Activated CD4-positive, alpha-beta T cell treated with anti-CD3 and anti-CD28 coated beads, Interleukin-2, amount 10 ng/mL, durations not matched to agents 7 days and 5 days (primary cell): ENCODE results near the gene SCRT2. TPM values are rescaled to one million over a fixed set of nuclear protein-coding genes. Genes with fewer than 3 reads are reported as not detected.
A peak's percentile ranks its signal among the peaks of the same experiment; 100 is the strongest.

Experiments
- CTCF ChIA-PET: fragments of 350-600 bp; sonication (Branson Sonifier 250); formaldehyde crosslinking; loops from one replicate; lab custom pipeline; 2021; ENCODE audit warnings: antibody characterized with exemption; lab: Charles Lee
- POLR2A ChIA-PET: fragments of 350-600 bp; sonication (Branson Sonifier 250); formaldehyde crosslinking; loops from one replicate; lab custom pipeline; 2021; ENCODE audit warnings: antibody characterized with exemption; lab: Charles Lee
- DNase-seq: peaks from one replicate; pipeline ENCODE4 v3.0.0-alpha.2; 2020
- H3K27ac Mint-ChIP-seq: one replicate; pipeline ENCODE4 v1.8.0; 2021; ENCODE audit warnings: mild to moderate bottlenecking, moderate library complexity, mixed read lengths
- H3K27me3 Mint-ChIP-seq: one replicate; pipeline ENCODE4 v1.8.0; 2021; ENCODE audit warnings: mixed read lengths
- H3K36me3 Mint-ChIP-seq: one replicate; pipeline ENCODE4 v1.8.0; 2021; ENCODE audit warnings: low read depth, mixed read lengths
- H3K4me1 Mint-ChIP-seq: one replicate; pipeline ENCODE4 v1.8.0; 2021; ENCODE audit warnings: mixed read lengths
- H3K4me3 Mint-ChIP-seq: one replicate; pipeline ENCODE4 v1.8.0; 2021; ENCODE audit warnings: mild to moderate bottlenecking, moderate library complexity, mixed read lengths
- H3K9me3 Mint-ChIP-seq: one replicate; pipeline ENCODE4 v1.8.0; 2021; ENCODE audit warnings: mixed read lengths
- total RNA-seq, 2 experiments: library from RNA; stranded (reverse); gene quantifications; one replicate each; pipeline ENCODE4 v1.2.3, GENCODE V29; 2021

The SCRT2 gene
- total RNA-seq, 2 experiments from 2014 or later, result not detected

DNA sequence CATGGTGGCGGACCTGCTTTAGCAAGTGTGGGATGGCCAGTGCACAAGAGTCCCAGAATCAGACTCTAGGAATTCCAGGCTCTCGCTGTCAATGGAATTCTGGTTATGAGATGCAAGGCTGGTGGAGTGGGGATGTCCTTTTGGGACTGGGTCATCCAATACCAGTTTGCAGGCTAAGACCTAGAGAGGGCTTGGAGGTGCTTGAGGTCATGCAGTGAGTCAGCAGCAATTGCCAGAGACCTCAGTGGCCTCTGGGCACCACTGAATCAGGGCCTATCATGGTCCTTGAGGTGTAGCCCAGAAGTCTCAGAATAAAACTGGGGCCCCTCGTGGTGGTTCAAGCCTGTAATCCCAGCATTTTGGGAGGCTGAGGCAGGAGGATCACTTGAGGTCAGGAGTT lies 1.4 kb upstream of the SCRT2 start:
- POLR2A ChIA-PET, result no interaction called here
- CTCF ChIA-PET, result no interaction called here
- peaks cover 4% of the 10 kb centered on the region for H3K4me1 Mint-ChIP-seq
- no peak for DNase-seq
- no peak overlapping the region for H3K4me3 Mint-ChIP-seq
- H3K27ac Mint-ChIP-seq, result no peak overlapping the region
- no peaks in the 10 kb centered on the region for H3K9me3 Mint-ChIP-seq
- H3K27me3 Mint-ChIP-seq, result peaks cover 53% of the 10 kb centered on the region
- peaks cover 2% of the 10 kb centered on the region for H3K36me3 Mint-ChIP-seq

DNA sequence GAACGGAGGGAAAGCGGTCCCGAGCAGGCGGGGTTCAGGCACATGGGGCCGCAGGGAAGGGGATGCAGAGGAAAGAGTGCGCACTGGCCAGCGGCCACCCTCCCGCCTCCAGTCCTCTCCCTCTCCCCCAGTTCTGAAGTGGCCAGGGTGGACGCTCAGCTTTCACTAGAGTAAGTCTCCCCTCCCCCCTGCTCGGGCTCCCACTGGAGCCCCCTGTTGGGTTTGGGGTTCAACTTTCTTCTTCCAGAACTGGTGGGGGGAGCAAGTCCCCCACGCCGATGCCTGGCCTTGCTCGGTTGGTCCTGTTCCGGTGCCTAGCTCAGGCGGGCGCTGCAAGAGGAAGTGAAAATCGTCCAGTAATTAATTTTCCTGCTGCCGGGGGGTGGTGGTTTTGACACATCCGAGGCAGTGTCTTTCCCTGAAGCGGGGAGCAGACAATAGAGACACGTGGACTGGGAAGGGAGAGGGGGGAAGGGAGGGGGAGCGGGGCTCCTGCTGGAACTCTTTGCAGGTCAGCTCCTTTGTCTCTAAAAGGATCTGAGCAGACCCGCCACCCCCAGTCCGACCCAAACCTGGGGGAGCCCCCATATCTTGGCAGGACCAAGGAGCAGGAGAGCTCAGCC lies 824 bp upstream of the SCRT2 start:
- Mint-ChIP-seq H3K27me3 (peaks cover 58% of the 10 kb centered on the region), H3K27ac (no peak overlapping the region), H3K36me3 (peaks cover 2% of the 10 kb centered on the region), H3K4me1 (peaks cover 4% of the 10 kb centered on the region), H3K9me3 (no peaks in the 10 kb centered on the region), H3K4me3 (no peak overlapping the region)
- DNase-seq, result no peak
- CTCF ChIA-PET, result no interaction called here
- POLR2A ChIA-PET, result no interaction called here

DNA sequence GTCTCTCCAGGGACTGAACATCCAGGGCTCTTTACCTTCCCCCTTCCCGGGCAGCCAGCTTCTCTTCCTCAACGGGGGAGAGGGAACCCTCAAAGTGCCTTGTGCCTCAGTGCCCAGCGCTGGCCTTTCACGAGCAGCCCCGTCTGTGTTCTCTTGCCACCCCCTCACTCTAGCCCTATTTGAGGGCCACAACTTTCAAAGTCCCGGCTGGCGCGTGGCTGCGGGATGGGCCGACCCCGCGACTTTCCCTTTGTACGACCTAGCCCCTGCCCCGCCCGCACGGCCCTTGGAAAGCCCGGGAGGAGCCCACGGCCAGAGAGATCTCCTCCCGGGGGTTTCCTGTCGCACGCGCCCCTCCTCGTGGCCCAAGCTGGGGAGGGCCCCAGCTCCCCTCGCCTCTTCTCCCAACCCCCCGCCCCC lies 559 bp downstream of the SCRT2 start:
- Mint-ChIP-seq H3K4me3 (no peak overlapping the region), H3K4me1 (peaks cover 4% of the 10 kb centered on the region), H3K27ac (no peak overlapping the region), H3K27me3 (peaks cover 68% of the 10 kb centered on the region), H3K36me3 (peaks cover 2% of the 10 kb centered on the region), H3K9me3 (no peaks in the 10 kb centered on the region)
- CTCF ChIA-PET, result interaction anchor here (1.0 to 1.5 kb wide), 2 partner anchors 8 to 13 kb away, joined by 3 to 4 read pairs; no protein-coding TSS in a partner anchor
- no peak for DNase-seq
- POLR2A ChIA-PET, result no interaction called here

DNA sequence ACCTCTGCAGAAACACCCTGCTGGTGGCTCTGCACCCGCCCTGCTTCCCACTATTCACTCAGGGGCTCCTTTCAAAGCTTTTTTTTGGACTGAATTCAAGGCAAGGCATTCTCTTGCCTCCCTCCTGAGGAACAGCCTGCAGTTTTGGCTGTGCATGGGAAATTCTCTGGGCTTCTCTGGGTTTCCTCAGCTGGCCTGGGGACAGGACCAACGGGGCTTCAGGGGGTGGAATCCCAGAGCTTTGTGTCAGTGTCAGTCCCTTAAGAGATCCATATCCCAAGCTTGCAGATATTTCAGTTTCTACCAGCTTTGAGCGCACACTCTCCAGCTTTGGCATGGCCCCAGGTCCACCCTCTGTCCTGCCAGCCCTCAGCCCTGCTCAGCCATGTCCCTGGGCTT lies 2.0 kb downstream of the SCRT2 start:
- POLR2A ChIA-PET, result no interaction called here
- H3K4me3 Mint-ChIP-seq, result no peak overlapping the region
- CTCF ChIA-PET, result no interaction called here
- H3K36me3 Mint-ChIP-seq, result peaks cover 2% of the 10 kb centered on the region
- no peak for DNase-seq
- H3K27ac Mint-ChIP-seq, result no peak overlapping the region
- peaks cover 63% of the 10 kb centered on the region for H3K27me3 Mint-ChIP-seq
- H3K4me1 Mint-ChIP-seq, result peaks cover 4% of the 10 kb centered on the region
- no peaks in the 10 kb centered on the region for H3K9me3 Mint-ChIP-seq

DNA sequence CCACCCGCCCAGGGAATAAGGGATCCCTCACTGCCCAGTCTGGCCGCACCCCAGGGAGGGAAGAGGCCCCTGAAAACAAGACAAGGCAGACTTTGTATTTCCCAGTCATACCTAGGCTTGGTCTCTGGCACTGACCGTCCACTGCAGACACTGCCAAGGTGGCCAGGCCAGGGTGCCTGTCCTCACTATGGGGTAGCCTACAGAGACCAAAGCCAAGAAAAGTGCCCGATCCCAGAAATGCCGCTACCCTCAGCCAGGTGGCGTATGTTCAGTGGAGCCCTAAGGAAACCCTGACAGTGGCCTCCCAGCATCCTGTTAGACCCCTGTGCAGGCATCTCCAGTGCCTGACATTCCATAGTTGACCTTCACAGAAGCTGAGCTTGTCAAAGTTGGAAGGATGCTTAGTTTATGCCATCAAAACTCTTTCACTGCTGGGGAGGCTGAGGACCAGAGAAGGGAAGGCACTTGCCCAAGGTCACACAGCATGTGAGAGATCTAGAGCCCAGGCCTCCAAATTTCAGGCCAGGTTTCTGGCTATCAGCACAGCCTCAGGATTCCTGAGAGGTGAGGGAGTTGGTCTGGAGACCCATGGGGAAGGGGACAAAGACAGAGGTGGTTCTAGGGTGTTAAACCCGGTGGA lies 2.5 kb downstream of the SCRT2 start:
- POLR2A ChIA-PET, result no interaction called here
- Mint-ChIP-seq H3K27me3 (peaks cover 65% of the 10 kb centered on the region), H3K36me3 (peaks cover 2% of the 10 kb centered on the region), H3K27ac (no peak overlapping the region), H3K4me3 (no peak overlapping the region), H3K4me1 (peaks cover 4% of the 10 kb centered on the region), H3K9me3 (no peaks in the 10 kb centered on the region)
- CTCF ChIA-PET, result no interaction called here
- no peak for DNase-seq

DNA sequence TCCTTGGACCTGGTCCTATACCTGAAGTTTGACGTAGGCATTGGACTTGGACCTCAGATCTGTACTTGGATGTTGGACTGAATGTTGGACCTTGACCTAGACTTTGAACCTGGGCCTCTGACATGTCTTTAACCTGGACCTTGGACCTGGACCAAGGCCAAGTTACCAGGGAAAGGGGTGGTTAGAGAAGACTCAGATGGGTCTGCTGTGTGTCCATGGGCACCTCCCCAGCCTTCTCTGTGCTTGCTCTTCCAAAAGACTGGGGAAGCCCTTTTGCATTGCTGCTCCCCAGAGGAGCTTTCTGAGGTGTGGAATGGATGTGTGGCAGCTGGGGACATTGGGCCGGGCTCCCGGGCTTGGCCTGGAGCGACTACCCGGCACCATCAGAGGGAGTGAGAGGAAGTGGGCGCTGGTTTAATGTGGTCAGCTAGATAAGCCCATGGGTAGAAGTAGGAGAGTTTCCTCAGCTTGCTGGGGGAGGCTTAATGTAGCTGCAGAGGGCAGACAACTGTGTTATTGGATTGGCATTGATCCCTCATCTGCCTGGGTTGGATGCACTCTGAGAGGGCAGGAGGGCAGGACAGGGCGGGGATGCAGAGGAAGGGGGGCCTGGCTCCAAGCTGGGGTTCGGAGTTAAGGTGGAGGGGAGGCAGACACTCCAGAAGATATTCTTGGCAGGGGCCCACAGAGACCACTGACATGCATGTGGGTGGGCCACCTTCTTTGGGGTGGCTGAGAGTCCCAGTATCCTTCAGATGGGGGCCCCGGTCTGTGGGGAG lies 4.2 kb downstream of the SCRT2 start:
- Mint-ChIP-seq H3K36me3 (peaks cover 2% of the 10 kb centered on the region), H3K9me3 (no peaks in the 10 kb centered on the region), H3K4me3 (no peak overlapping the region), H3K27ac (no peak overlapping the region), H3K27me3 (peaks cover 67% of the 10 kb centered on the region), H3K4me1 (peaks cover 4% of the 10 kb centered on the region)
- ChIA-PET POLR2A (no interaction called here), CTCF (interaction anchor here (0.5 kb wide), 1 partner anchor 1402 kb away, joined by 3 read pairs; no protein-coding TSS in a partner anchor)
- no peak for DNase-seq

DNA sequence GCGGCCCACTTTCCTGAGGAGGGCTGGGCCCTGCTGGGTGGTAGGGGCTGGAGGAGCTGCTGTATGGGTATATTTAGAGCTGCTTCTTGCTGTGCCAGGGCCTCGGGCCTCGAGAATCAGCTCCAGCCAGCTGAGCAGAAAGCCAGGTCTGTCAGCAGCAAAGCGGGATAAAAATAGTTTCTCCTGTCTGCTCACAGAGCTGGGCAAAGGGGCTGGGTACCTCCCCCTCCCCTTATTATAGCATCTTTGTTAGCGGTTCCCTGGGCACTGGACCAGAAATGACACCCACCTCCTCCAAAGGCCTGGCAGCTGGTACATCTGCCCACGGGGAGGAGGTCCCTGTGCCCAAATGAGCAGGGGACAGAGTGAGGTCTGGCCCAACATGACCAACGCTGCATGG lies 6.0 kb downstream of the SCRT2 start:
- H3K27me3 Mint-ChIP-seq, result peaks cover 70% of the 10 kb centered on the region
- ChIA-PET CTCF (no interaction called here), POLR2A (no interaction called here)
- H3K4me3 Mint-ChIP-seq, result no peak overlapping the region
- no peak overlapping the region for H3K27ac Mint-ChIP-seq
- no peak for DNase-seq
- H3K36me3 Mint-ChIP-seq, result no peaks in the 10 kb centered on the region
- H3K4me1 Mint-ChIP-seq, result no peaks in the 10 kb centered on the region
- H3K9me3 Mint-ChIP-seq, result no peaks in the 10 kb centered on the region

DNA sequence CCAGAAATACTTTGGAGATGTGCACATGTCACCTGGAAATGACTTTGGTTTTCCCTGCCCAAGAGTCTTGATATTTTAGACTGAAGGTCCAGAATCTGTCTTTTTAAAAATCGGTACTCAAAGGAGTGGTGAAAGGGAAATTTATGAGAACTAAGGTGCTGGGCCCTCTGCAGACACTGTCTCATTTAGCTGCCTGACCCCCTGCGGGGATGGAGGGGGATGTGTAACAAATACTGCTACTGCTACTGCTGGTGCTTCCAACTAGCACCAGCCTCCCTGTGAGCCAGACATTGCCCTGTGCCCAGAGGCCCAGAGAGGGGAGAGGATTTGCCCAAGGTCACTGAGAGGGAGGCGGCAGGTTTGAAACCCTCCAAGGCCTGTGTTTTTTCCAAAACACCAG lies 7.0 kb downstream of the SCRT2 start:
- H3K4me1 Mint-ChIP-seq, result peaks cover 2% of the 10 kb centered on the region
- H3K27me3 Mint-ChIP-seq, result peaks cover 65% of the 10 kb centered on the region
- no peaks in the 10 kb centered on the region for H3K36me3 Mint-ChIP-seq
- H3K9me3 Mint-ChIP-seq, result no peaks in the 10 kb centered on the region
- ChIA-PET POLR2A (no interaction called here), CTCF (interaction anchor here (1.3 kb wide), 1 partner anchor 313 kb away, joined by 4 read pairs; no protein-coding TSS in a partner anchor)
- no peak overlapping the region for H3K27ac Mint-ChIP-seq
- H3K4me3 Mint-ChIP-seq, result no peak overlapping the region
- DNase-seq, result no peak

DNA sequence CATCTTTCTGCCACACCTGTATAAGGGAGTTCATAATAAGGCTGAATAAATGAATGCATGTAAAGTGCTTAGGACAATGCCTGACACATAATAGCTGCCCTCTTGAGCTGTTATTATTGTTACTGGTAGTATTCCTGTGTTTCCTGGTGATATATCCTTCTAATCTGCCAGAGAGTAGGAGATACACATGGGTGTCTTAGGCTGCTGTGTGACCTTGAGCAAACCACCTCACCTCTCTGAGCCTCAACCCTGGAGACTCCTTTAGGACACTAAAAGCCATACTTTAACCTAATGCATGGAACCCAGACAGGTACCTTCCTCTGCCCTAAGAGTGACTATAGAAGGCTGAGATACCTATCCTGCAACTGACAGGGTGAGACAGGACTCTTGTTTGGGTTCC lies 7.6 kb downstream of the SCRT2 start:
- no peak overlapping the region for H3K27ac Mint-ChIP-seq
- peaks cover 4% of the 10 kb centered on the region for H3K4me1 Mint-ChIP-seq
- no peaks in the 10 kb centered on the region for H3K9me3 Mint-ChIP-seq
- no peak overlapping the region for H3K4me3 Mint-ChIP-seq
- ChIA-PET CTCF (interaction anchor here (0.6 to 2.3 kb wide), 5 partner anchors 22 to 322 kb away, joined by 3 to 10 read pairs (median 4); no protein-coding TSS in a partner anchor), POLR2A (no interaction called here)
- H3K36me3 Mint-ChIP-seq, result no peaks in the 10 kb centered on the region
- H3K27me3 Mint-ChIP-seq, result peaks cover 64% of the 10 kb centered on the region
- DNase-seq, result no peak

DNA sequence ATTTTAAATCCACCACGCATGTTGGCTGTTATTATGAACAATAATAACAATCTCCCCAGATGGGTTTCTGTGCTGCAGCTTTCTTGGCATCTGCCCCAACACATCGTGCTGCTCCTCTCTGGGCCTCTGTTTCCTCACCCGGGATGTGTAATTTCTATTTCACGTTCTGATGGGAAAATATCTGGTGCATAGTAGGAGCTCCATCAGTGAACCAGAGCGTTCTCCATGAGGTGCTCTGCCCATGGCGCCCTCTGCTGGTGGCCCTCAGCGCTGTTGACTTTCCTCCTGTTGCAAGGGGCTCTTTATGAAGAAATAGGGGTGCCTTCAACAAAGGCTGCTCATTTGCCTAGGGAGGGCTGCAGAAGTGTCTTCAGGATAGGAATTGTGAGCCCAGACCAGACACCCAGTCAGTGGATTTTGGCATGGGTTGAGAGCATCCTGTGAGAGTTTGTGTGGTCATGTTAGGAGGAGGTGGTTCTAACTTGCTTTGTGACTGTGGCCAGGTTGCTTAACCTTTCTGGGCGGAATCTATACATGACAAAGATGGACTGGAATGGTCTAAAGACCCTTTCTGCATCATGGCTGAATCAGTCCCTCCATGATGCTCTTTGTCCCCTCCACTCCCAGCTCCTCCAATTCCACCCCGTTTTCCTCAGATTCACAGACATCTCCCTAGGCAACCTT lies 8.1 kb downstream of the SCRT2 start:
- Mint-ChIP-seq H3K4me1 (peaks cover 8% of the 10 kb centered on the region), H3K36me3 (no peaks in the 10 kb centered on the region), H3K9me3 (no peaks in the 10 kb centered on the region), H3K4me3 (no peak overlapping the region), H3K27ac (no peak overlapping the region), H3K27me3 (peaks cover 64% of the 10 kb centered on the region)
- CTCF ChIA-PET, result interaction anchor here (0.6 to 2.3 kb wide), 8 partner anchors 8 to 322 kb away, joined by 3 to 10 read pairs (median 4); partner anchors contain the start of genes SCRT2 and SRXN1
- DNase-seq, result peak; percentile 66
- POLR2A ChIA-PET, result no interaction called here

DNA sequence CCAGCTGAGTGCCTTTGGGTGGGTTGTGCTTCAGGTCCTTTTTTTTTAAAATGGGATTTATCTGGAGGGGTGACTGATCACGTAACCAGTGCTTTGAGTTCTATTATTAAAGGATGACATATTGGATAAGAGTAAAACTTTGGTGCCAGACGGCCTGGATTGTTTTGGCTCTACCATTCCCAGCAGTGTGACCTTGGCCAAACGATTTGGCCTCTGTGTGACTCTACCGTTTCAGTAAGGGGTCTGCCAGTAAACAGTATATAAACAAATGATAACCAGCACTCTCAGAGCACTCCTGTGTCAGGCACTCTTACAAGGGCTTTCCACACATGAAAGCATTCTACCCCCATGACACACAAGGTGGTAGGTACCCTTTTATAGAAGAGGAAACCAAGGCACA lies 8.7 kb downstream of the SCRT2 start:
- no peak for DNase-seq
- Mint-ChIP-seq H3K27me3 (peaks cover 60% of the 10 kb centered on the region), H3K4me3 (no peak overlapping the region), H3K36me3 (no peaks in the 10 kb centered on the region), H3K27ac (no peak overlapping the region), H3K9me3 (no peaks in the 10 kb centered on the region), H3K4me1 (peaks cover 8% of the 10 kb centered on the region)
- POLR2A ChIA-PET, result no interaction called here
- CTCF ChIA-PET, result interaction anchor here (0.8 to 2.3 kb wide), 5 partner anchors 9 to 109 kb away, joined by 3 to 10 read pairs (median 4); partner anchors contain the start of genes SCRT2 and SRXN1

DNA sequence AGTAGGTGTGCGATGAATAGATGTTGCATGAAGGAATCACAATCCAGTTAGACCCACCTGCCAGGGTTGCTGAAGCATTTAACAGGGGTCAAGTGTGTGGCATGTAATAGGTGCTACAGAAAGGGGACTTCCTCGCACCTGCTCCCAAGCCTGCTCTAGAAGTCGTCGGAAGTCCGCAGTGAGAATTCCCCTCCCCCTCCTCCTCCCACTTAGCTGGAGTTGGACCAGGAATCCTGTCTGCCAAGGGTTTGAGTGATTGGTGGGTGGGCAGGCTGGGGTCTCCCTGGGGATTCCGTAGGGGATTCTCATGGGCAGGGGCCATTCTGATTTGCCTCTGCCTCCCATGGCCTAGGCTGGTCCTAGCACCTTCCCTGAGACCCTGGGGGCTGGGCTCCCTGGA lies 10.3 kb downstream of the SCRT2 start:
- H3K9me3 Mint-ChIP-seq, result no peaks in the 10 kb centered on the region
- DNase-seq, result no peak
- no peaks in the 10 kb centered on the region for H3K36me3 Mint-ChIP-seq
- no peak overlapping the region for H3K27ac Mint-ChIP-seq
- CTCF ChIA-PET, result interaction anchor here (0.8 kb wide), 1 partner anchor 311 kb away, joined by 3 read pairs; no protein-coding TSS in a partner anchor
- POLR2A ChIA-PET, result no interaction called here
- H3K4me3 Mint-ChIP-seq, result no peak overlapping the region
- H3K4me1 Mint-ChIP-seq, result peaks cover 8% of the 10 kb centered on the region
- H3K27me3 Mint-ChIP-seq, result peaks cover 61% of the 10 kb centered on the region
